GM18517 (cell line): ENCODE data around the gene KLK14.

Experiments
- ATAC-seq: cut with Tn5 transposase; IDR thresholded peaks from one replicate; pipeline ENCODE4 v1.9.1; 2021; ENCODE audit warnings: mild to moderate bottlenecking, moderate library complexity; ENCODE audit not compliant: unreplicated experiment

The KLK14 gene

GRCh38 chr19:51055866-51056265 is 26.8 kb downstream of the KLK14 start:
- ATAC-seq, result no peak

DNA sequence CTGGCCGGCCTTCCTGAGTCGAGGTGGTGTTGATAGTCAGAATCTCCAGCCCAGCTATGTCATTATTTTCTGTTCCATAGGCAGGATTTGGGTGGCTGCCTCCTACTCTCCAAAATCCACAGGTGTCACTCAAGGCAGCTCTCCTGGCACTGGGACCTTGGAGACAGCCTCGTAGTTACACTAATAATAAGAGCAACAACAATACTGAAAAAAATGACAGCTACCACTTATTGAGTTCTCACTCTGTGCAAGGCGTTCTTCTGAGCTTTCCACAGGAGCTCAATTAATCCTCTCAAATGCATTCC is 35.7 kb downstream of the KLK14 start:
- no peak for ATAC-seq

DNA sequence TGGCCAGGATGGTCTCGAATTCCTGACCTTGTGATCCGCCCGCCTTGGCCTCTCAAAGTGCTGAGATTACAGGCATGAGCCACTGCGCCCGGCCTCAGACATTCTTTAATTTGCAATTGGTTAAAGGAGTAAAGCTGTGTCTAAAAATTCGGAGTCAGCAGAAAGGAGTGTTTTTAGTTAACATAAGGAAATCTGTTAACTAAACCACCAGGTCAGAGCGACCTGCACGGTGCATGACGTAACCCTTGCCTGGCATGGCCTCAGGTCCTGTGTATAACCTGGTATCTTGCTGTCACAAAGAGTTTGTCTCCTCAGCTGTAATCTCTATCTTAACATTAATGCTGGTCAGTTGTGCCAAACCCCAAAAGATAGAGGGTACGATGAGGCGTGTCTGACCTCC is 38.4 kb downstream of the KLK14 start:
- no peak for ATAC-seq

DNA sequence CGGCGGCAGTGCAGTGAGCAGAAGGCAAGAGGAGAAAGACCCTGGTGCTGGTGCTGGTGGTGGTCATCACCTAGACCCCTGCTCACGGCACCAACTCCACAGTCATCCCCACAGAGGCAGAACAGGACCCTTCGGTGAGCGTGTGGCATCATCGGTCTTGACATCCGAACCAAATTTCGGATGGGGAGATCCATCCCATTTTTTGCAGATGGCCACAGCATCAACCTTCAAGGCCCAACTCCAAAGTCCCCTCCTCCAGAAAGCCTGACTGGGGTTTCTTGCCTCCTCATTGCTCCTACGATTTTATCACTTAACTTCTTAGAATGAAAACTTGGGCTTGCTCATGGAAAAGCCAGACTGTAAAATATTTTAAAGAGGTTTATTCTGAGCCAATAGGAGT is 39.2 kb downstream of the KLK14 start:
- ATAC-seq, result no peak

GRCh38 chr19:51040151-51040550 is 42.5 kb downstream of the KLK14 start:
- no peak for ATAC-seq

DNA sequence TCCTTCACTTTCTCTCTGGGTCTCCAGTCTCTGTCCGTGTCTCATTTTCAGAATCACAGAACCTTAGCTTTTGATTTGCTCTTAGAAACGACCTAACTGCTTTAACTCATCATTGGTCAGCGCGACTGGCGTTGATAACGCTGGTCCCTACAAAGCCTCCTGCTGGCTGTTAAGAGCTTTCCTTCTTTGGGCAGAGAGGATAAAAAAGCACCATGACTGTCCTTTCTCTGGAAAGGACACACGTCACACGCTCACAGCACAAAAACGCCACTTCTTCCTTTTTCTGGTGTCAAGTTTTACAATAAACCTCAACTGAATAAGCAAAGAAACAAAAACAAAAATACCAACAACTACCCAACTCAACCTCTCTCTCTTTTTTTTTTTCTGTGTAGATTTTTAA is 46.2 kb downstream of the KLK14 start:
- ATAC-seq, result no peak

GRCh38 chr19:51034704-51035103 is 48.0 kb downstream of the KLK14 start, which contains the start of gene KLK12:
TSS of gene KLK12 (minus strand) at chr19:51035002. CDS start at chr19:51034621, 381 bp downstream.
- ATAC-seq, result no peak

- ATAC-seq, result no peak
Measured at GRCh38 chr19:51031880-51032225, 50.8 kb downstream of the KLK14 start.

DNA sequence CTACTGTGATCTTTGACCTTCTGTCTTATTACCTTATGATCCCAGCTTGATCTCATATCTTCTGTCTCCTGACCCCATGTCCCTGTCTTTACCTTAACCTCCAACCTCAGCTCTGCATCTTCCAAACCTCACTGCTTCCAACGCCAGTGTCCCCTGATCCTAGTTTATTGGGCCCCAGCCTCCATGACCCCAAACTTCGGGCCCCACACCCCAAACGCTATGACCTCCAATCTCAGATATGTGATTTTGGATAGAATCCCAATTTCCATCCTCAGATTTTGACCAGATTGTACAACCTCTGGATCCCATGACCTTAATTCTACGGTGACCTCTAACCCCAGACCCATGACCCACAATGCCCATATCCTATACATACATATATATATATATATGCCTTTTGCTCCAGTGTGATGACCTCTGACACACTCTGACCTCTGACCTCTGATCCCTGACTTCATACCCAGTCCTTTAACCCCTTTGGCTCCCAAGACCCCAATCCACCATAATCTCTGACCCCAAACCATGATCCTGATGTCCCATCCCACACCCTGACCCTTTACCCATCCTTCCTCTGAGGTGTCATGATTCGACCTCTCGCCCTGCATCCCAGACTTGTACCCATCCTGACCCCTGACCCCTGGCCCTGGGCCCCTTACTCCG is 51.3 kb downstream of the KLK14 start:
- no peak for ATAC-seq

DNA sequence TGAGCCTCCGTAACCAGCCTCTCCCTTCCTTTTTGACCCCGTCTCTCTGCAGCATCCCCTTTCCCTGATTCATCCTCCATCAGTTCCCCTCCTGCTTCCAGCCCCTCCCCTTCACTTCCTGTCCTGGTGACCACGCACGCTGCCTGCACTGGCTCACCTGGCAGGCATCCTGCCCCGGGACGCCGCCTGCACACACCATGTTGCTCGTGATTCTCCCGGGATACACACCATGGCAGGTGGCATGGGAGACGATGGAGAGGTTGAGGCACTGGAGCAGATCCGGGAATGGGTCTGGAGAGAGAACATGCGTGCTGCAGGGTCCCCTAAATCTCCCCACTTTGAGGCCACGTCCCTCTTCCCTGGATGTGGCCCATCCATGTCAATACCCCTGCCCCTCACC is 52.1 kb downstream of the KLK14 start:
- ATAC-seq, result no peak

DNA sequence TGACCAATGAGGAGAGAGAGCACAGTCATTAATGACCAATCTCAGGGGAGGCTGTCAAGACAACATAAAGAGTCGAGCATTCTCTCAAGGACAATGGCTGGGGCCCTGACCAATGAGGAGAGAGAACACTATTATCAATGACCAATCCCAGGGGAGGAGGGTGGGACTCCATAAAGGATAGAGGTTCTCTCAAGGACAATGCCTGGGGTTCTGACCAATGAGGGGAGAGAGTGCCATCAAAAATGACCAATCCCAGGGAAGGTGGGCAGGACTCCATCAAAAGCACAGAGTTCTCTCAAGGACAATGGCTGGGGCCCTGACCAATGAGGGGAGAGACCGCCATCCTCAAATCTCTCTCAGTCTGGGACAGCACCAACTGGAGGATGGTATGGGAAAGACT is 53.0 kb downstream of the KLK14 start:
- no peak for ATAC-seq
